Left lung (tissue), 10 donors: ENCODE results near the gene RANBP3L. TPM values are rescaled to one million over a fixed set of nuclear protein-coding genes. Genes with fewer than 3 reads are reported as not detected.
A peak's percentile ranks its signal among the peaks of the same experiment; 100 is the strongest.

ENCODE experiments used
- ATAC-seq: fragments of 200-7000 bp; cut with Tn5 transposase; one replicate; pipeline ENCODE4 v1.9.1; 2020; ENCODE audit warnings: moderate library complexity
- DNase-seq, 4 donors: peaks; one replicate each; pipeline ENCODE4 v3.0.0-alpha.2; 2013 to 2020
- H3K27ac ChIP-seq, 2 donors: fragments of 200-600 bp; sonication (generic) in 1 of 2; one replicate each; pipeline versions ENCODE4 v1.5.0 to v1.8.0; 2020 to 2021
- H3K27me3 ChIP-seq, 2 donors: fragments of 200-600 bp; sonication (generic) in 1 of 2; one replicate each; pipeline versions ENCODE4 v1.5.0 to v1.8.0; 2020 to 2021
- H3K36me3 ChIP-seq, 2 donors: fragments of 200-600 bp; sonication (generic) in 1 of 2; one replicate each; pipeline versions ENCODE4 v1.5.0 to v1.8.0; 2020 to 2021
- H3K4me1 ChIP-seq, 2 donors: fragments of 200-600 bp; one replicate each; pipeline ENCODE4 v1.8.0; 2021
- H3K4me3 ChIP-seq, 2 donors: fragments of 200-600 bp; sonication (generic) in 1 of 2; one replicate each; pipeline versions ENCODE4 v1.5.0 to v1.8.0; 2020 to 2021; ENCODE audit warnings: mild to moderate bottlenecking in 1 of 2
- H3K9me3 ChIP-seq, 2 donors: fragments of 200-600 bp; sonication (generic) in 1 of 2; one replicate each; pipeline versions ENCODE4 v1.5.0 to v1.8.0; 2020 to 2021
- intact Hi-C, 2 donors: fragments of 100-400 bp; cut with DNase I; formaldehyde crosslinking; loops; one replicate each; pipeline versions ENCODE4 v1.11.2 to v1.14.2; 2022
- polyA plus RNA-seq, 6 donors: library from polyadenylated mRNA; unstranded; fragments of 120-200 nt; gene quantifications; one replicate each; pipeline ENCODE4 v1.2.1, GENCODE V29; 2013; ENCODE audit not compliant: insufficient read length in 6 of 6
- total RNA-seq, 2 donors: library from RNA; stranded (reverse); fragmentation: NEBNext Ultra II Directional; extraction: Animal tissue kit (Norgen Biotek cat#: 25700); gene quantifications; one replicate each; pipeline ENCODE4 v1.2.1, GENCODE V29; 2021
- TF ChIP-seq, protein P1 (sequence below), 2 donors: fragments of 200-600 bp; sonication (generic) in 1 of 2; IDR thresholded peaks; one replicate each; pipeline versions ENCODE4 v1.5.0 to v1.8.0; 2021; ENCODE audit warnings: antibody characterized with exemption in 2 of 2
- donor health status: DM: no; HTN: yes; CAD: no.
- donor health status: DM: no; HTN: no; CAD: no.

RANBP3L gene
- total and polyA plus RNA-seq, 8 donors: 1.1 to 7.1 (median 2.2) TPM

DNA sequence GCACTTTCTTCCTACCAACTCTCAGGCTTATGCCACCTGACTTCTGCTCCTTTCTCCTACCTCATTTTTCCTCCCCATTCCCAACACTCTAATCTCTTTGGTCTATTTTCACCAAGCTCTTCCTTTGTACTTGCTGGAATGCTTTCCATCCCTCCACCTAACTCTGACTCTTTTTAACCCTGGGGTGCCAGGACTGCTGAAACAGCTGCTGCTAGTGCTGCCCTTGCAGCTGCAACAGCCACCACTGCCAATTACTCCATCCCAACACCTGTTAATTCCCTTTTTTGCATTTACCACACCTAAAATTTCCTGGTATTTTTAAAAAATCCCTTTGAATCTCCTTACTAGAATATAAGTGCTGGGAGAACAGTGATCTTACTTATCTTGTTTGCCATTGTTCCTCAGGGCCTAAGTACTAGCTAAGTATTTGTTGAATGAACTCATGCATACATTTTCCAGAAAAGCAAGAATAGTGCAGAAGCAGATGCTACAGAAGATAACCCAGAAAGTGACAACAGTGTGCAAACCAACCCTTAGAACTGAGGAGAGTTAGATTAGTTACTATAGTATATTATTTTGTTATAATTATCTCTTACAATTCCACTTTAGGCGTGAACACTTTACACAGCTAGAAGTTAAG, 71.4 kb downstream of the RANBP3L start:
- Histone ChIP-seq H3K27ac (no peak overlapping the region), H3K4me3 (no peak overlapping the region), H3K9me3 (no peaks in the 10 kb centered on the region), H3K36me3 (no peaks in the 10 kb centered on the region), H3K4me1 (no peaks in the 10 kb centered on the region), H3K27me3 (no peaks in the 10 kb centered on the region)
- intact Hi-C loops: no loop called here
- DNase-seq (no peak), ATAC-seq (no peak)
- TF ChIP-seq, protein P1, sequence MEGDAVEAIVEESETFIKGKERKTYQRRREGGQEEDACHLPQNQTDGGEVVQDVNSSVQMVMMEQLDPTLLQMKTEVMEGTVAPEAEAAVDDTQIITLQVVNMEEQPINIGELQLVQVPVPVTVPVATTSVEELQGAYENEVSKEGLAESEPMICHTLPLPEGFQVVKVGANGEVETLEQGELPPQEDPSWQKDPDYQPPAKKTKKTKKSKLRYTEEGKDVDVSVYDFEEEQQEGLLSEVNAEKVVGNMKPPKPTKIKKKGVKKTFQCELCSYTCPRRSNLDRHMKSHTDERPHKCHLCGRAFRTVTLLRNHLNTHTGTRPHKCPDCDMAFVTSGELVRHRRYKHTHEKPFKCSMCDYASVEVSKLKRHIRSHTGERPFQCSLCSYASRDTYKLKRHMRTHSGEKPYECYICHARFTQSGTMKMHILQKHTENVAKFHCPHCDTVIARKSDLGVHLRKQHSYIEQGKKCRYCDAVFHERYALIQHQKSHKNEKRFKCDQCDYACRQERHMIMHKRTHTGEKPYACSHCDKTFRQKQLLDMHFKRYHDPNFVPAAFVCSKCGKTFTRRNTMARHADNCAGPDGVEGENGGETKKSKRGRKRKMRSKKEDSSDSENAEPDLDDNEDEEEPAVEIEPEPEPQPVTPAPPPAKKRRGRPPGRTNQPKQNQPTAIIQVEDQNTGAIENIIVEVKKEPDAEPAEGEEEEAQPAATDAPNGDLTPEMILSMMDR (IDR thresholded peaks at IDR 0.05): no peak

DNA sequence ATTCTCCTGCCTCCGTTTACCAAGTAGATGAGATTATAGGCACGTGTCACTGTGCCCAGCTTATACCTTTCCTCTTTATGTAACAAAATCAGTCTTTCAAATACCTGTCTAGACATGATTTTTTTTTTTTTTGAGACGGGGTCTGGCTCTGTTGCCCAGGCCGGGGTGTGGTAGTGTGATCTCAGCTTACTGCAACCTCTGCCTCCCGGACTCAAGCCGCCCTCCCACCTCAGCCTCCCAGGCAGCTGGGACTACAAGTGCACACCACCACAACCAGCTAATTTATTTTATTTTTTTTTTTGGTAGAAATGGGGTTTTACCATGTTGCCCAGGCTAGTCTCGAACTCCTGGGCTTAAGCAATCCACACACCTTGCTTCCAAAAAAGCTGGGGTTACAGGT, 73.2 kb downstream of the RANBP3L start:
- no peaks in the 10 kb centered on the region for H3K27me3 ChIP-seq
- DNase-seq (peak in 1 of 4 donors; percentile 27), ATAC-seq (no peak)

DNA sequence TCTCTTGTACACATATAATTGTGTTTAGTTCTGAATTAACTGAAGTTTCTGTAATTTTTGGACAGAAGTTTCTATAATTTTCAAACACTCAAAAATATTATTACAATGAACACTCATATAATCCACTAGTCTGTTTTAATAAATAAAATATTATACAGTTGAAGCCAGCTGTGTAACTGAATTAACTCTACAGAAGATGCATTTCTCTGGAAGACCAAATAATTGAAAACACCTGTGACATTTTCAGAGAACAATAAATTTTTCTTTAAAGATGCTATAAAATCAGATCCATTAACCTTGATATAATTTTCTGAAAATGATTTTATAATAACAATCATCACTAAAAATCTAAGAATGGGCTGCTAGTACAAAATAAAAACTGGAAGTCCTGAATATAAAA, 74.7 kb downstream of the RANBP3L start:
- Histone ChIP-seq H3K9me3 (no peaks in the 10 kb centered on the region), H3K4me3 (no peak overlapping the region), H3K36me3 (peaks cover 0 to 10% of the 10 kb centered on the region in 2 donors), H3K27ac (no peak overlapping the region), H3K4me1 (no peaks in the 10 kb centered on the region), H3K27me3 (no peaks in the 10 kb centered on the region)
- DNase-seq (no peak), ATAC-seq (no peak)
- TF ChIP-seq, protein P1 (IDR thresholded peaks at IDR 0.05): no peak
- intact Hi-C loops: no loop called here

More for the DNA sequence above, 73.2 kb downstream of the RANBP3L start:
- no peaks in the 10 kb centered on the region for H3K9me3 ChIP-seq
- no peak overlapping the region for H3K27ac ChIP-seq
- peaks cover 0 to 10% of the 10 kb centered on the region in 2 donors for H3K36me3 ChIP-seq
- TF ChIP-seq, protein P1 (IDR thresholded peaks at IDR 0.05): no peak
- H3K4me1 ChIP-seq: no peaks in the 10 kb centered on the region
- H3K4me3 ChIP-seq: no peak overlapping the region
- intact Hi-C loops: no loop called here

DNA sequence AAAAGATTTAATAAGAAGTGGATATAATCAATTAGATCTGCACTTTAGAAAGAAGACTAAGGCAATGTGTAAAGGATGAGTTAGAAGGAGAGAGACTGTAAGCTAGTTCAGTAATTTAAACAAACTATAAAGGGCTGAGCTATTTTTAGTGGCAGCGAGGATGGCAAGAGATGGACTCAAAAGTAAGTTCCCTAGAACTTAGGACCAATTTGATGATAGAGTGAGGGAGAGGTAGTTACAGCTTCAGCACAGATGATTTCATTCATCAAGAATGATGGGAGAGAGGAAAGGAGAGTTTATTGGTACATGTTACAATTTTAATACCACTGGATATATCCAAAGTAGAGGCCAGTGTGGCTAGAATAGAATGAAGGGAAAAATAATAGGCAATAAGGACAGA, 79.1 kb downstream of the RANBP3L start:
- DNase-seq: no peak
- intact Hi-C loops: no loop called here
- H3K4me3 ChIP-seq: no peak overlapping the region
- H3K9me3 ChIP-seq: no peaks in the 10 kb centered on the region
- H3K36me3 ChIP-seq: peaks cover 3 to 33% of the 10 kb centered on the region in 2 donors
- H3K27ac ChIP-seq: no peak overlapping the region
- ATAC-seq: no peak
- H3K27me3 ChIP-seq: no peaks in the 10 kb centered on the region
- no peaks in the 10 kb centered on the region for H3K4me1 ChIP-seq
- TF ChIP-seq, protein P1 (IDR thresholded peaks at IDR 0.05): no peak

DNA sequence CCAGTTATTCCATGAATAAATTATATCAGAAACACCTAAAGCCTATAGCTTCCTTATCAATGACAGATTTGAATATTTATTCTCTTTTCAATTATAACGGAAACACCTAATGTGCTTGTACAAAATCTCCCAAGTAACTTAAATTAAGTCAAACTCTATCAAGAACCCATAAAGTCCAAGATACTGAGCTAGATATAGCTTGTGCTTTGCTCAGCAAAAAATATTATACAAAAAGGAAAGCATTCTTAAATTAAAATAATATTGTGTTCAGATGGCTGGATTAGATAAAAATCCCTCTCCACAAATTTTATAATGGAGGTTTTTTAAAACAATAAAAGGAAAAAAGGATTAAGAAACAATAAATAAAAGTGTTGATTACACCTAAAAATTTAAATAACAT, 83.7 kb downstream of the RANBP3L start:
- Histone ChIP-seq H3K4me3 (no peak overlapping the region), H3K36me3 (peaks cover 3 to 48% of the 10 kb centered on the region in 2 donors), H3K27me3 (no peaks in the 10 kb centered on the region), H3K27ac (no peak overlapping the region), H3K9me3 (no peaks in the 10 kb centered on the region), H3K4me1 (no peaks in the 10 kb centered on the region)
- no peak for ATAC-seq
- no peak for DNase-seq
- intact Hi-C loops: no loop called here
- TF ChIP-seq, protein P1 (IDR thresholded peaks at IDR 0.05): no peak
